ENCODE measurements around the gene HSPB7.
A peak's percentile ranks its signal among the peaks of the same experiment; 100 is the strongest.

HSPB7 gene

GRCh38 chr1:16019644-16020277 lies 1.9 kb upstream of the HSPB7 start:
- no peak for TF ChIP-seq CTCF (IDR thresholded peaks at IDR 0.05; ENCODE audit: borderline replicate concordance, control extremely low read depth, extremely low read depth, insufficient read depth, missing control alignments)
- in situ Hi-C loops (cut with MboI; ENCODE audit: low sequenced_read_pairs, unreplicated experiment) = no loop called here
- no peak for DNase-seq (ENCODE audit: low spot score)

GRCh38 chr1:16018749-16019643 lies 1.2 kb upstream of the HSPB7 start:
- no peak for TF ChIP-seq CTCF (IDR thresholded peaks at IDR 0.05; ENCODE audit: borderline replicate concordance, control extremely low read depth, extremely low read depth, insufficient read depth, missing control alignments)
- in situ Hi-C loops (cut with MboI; ENCODE audit: low sequenced_read_pairs, unreplicated experiment) = no loop called here
- no peak for DNase-seq (ENCODE audit: low spot score)

GRCh38 chr1:16018308-16018707 lies 465 bp upstream of the HSPB7 start:
- in situ Hi-C loops (cut with MboI; ENCODE audit: low sequenced_read_pairs, unreplicated experiment) = no loop called here
- TF ChIP-seq CTCF (IDR thresholded peaks at IDR 0.05; ENCODE audit: borderline replicate concordance, control extremely low read depth, extremely low read depth, insufficient read depth, missing control alignments) = no peak
- no peak for DNase-seq (ENCODE audit: low spot score)

GRCh38 chr1:16017076-16017460 lies 775 bp downstream of the HSPB7 start:
- TF ChIP-seq CTCF (IDR thresholded peaks at IDR 0.05; ENCODE audit: borderline replicate concordance, control extremely low read depth, extremely low read depth, insufficient read depth, missing control alignments) = no peak
- in situ Hi-C loops (cut with MboI; ENCODE audit: low sequenced_read_pairs, unreplicated experiment) = no loop called here
- DNase-seq (ENCODE audit: low spot score) = no peak

- DNase-seq (ENCODE audit: low spot score) = peak; percentile 47
- in situ Hi-C loops (cut with MboI; ENCODE audit: low sequenced_read_pairs, unreplicated experiment) = no loop called here
- TF ChIP-seq CTCF (IDR thresholded peaks at IDR 0.05; ENCODE audit: borderline replicate concordance, control extremely low read depth, extremely low read depth, insufficient read depth, missing control alignments) = no peak
These were observed 1.6 kb downstream of the HSPB7 start for GRCh38 chr1:16015960-16016901.

GRCh38 chr1:16015491-16015890 lies 2.4 kb downstream of the HSPB7 start:
- no peak for TF ChIP-seq CTCF (IDR thresholded peaks at IDR 0.05; ENCODE audit: borderline replicate concordance, control extremely low read depth, extremely low read depth, insufficient read depth, missing control alignments)
- DNase-seq (ENCODE audit: low spot score) = no peak
- in situ Hi-C loops (cut with MboI; ENCODE audit: low sequenced_read_pairs, unreplicated experiment) = no loop called here
